Neuronal stem cell (in vitro differentiated cells): ENCODE results near the gene CELF1.

Experiments used
- DNase-seq: peaks from one replicate; pipeline ENCODE4 v3.0.0-alpha.2; 2013; ENCODE audit warnings: low spot score
- H2AFZ ChIP-seq: one replicate; pipeline ENCODE4 v1.6.1; 2013; ENCODE audit warnings: mild to moderate bottlenecking, low read length, inconsistent platforms
- H2AK5ac ChIP-seq: 2 replicates; pipeline ENCODE4 v1.6.1; 2013; ENCODE audit warnings: low read depth, mild to moderate bottlenecking, inconsistent platforms, low read length, moderate library complexity, mixed read lengths
- H2BK120ac ChIP-seq: 2 replicates; pipeline ENCODE4 v1.6.1; 2013; ENCODE audit warnings: low read depth, mild to moderate bottlenecking, inconsistent platforms, low read length, moderate library complexity, mixed read lengths
- H2BK12ac ChIP-seq: one replicate; pipeline ENCODE4 v1.6.1; 2013; ENCODE audit warnings: low read length, inconsistent platforms
- H2BK15ac ChIP-seq: 2 replicates; pipeline ENCODE4 v1.6.1; 2013; ENCODE audit warnings: mild to moderate bottlenecking, low read length, inconsistent platforms, mixed read lengths
- H2BK5ac ChIP-seq: one replicate; pipeline ENCODE4 v1.6.1; 2013; ENCODE audit warnings: inconsistent platforms, mild to moderate bottlenecking, low read length, moderate library complexity
- H3K14ac ChIP-seq: one replicate; pipeline ENCODE4 v1.6.1; 2013; ENCODE audit warnings: low read length, inconsistent platforms
- H3K18ac ChIP-seq: 2 replicates; pipeline ENCODE4 v1.6.1; 2013; ENCODE audit warnings: low read length, inconsistent platforms
- H3K23ac ChIP-seq: 2 replicates; pipeline ENCODE4 v1.6.1; 2013; ENCODE audit warnings: low read depth, mild to moderate bottlenecking, mixed read lengths, low read length, inconsistent platforms; ENCODE audit not compliant: poor library complexity
- H3K27ac ChIP-seq: replicated peaks from 3 replicates; pipeline ENCODE4 v1.5.1; 2013; ENCODE audit warnings: low read length, inconsistent platforms
- H3K27me3 ChIP-seq, 3 experiments: 2 replicates each; pipeline ENCODE4 v1.6.1; 2013; ENCODE audit warnings: low read length in 3 of 3, mild to moderate bottlenecking in 2 of 3, inconsistent platforms in 1 of 3, low read depth in 1 of 3, mixed read lengths in 1 of 3, moderate library complexity in 1 of 3; ENCODE audit not compliant: control insufficient read depth in 3 of 3, insufficient read depth in 3 of 3
- H3K36me3 ChIP-seq, 2 donors: replicated peaks in 1 of 2; 2 replicates each; pipeline ENCODE4 v1.6.1; 2013; ENCODE audit warnings: low read length in 2 of 2; ENCODE audit not compliant: control insufficient read depth in 2 of 2, insufficient read depth in 2 of 2
- H3K4ac ChIP-seq: 2 replicates; pipeline ENCODE4 v1.6.1; 2013; ENCODE audit warnings: inconsistent platforms, mild to moderate bottlenecking, low read length, moderate library complexity
- H3K4me1 ChIP-seq, 2 donors: 1 replicate in 1 of 2; 2 replicates in 1 of 2; pipeline ENCODE4 v1.6.1; 2013; ENCODE audit warnings: low read length in 2 of 2, low read depth in 1 of 2; ENCODE audit not compliant: control insufficient read depth in 2 of 2, insufficient read depth in 1 of 2
- H3K4me2 ChIP-seq: one replicate; pipeline ENCODE4 v1.6.1; 2013; ENCODE audit warnings: mild to moderate bottlenecking, low read length, inconsistent platforms; ENCODE audit not compliant: insufficient read depth, poor library complexity, severe bottlenecking
- H3K4me3 ChIP-seq, 2 donors: 2 replicates each; pipeline ENCODE4 v1.5.1; 2013; ENCODE audit warnings: low read length in 2 of 2, mild to moderate bottlenecking in 2 of 2, inconsistent platforms in 1 of 2, moderate library complexity in 1 of 2
- H3K79me1 ChIP-seq: one replicate; pipeline ENCODE4 v1.6.1; 2013; ENCODE audit warnings: low read depth, mild to moderate bottlenecking, inconsistent platforms, low read length, moderate library complexity
- H3K9ac ChIP-seq: one replicate; pipeline ENCODE4 v1.6.1; 2013; ENCODE audit warnings: mild to moderate bottlenecking, low read depth, low read length, inconsistent platforms; ENCODE audit not compliant: poor library complexity
- H3K9me3 ChIP-seq, 2 donors: replicated peaks in 1 of 2; 2 replicates each; pipeline versions ENCODE3 to v1.6.1; 2013; ENCODE audit warnings: low read length in 2 of 2, mild to moderate bottlenecking in 2 of 2, inconsistent platforms in 1 of 2, low read depth in 1 of 2, mixed read lengths in 1 of 2, moderate library complexity in 1 of 2; ENCODE audit not compliant: control insufficient read depth in 2 of 2, insufficient read depth in 1 of 2
- H4K8ac ChIP-seq: one replicate; pipeline ENCODE4 v1.6.1; 2013; ENCODE audit warnings: low read depth, mild to moderate bottlenecking, inconsistent platforms, low read length, moderate library complexity
- H4K91ac ChIP-seq: one replicate; pipeline ENCODE4 v1.6.1; 2013; ENCODE audit warnings: low read length, low read depth, mild to moderate bottlenecking, inconsistent platforms; ENCODE audit not compliant: poor library complexity
- WGBS, 2 donors: extraction: QIAGEN DNeasy Blood & Tissue Kit; methylation state at CpG; one replicate each; pipeline ENCODE4 v1.1.7; 2013; ENCODE audit warnings: missing lambda C conversion rate in 2 of 2, mixed read lengths in 1 of 2; ENCODE audit not compliant: insufficient read length in 2 of 2, insufficient replicate concordance in 1 of 2; ENCODE audit errors: extremely low coverage in 2 of 2; 5-methylcytosine and 5-hydroxymethylcytosine counted together

The CELF1 gene

GRCh38 chr11:47495856-47496217, 57.1 kb downstream of the CELF1 start:
- no peak overlapping the region for H3K27ac ChIP-seq
- no peak overlapping the region for H3K4me3 ChIP-seq
- H2BK5ac ChIP-seq, result no peak overlapping the region
- H3K36me3 ChIP-seq, result peaks cover 5 to 94% of the 10 kb centered on the region in 2 donors
- no peaks in the 10 kb centered on the region for H3K9me3 ChIP-seq
- no peaks in the 10 kb centered on the region for H3K27me3 ChIP-seq
- no peak overlapping the region for H2BK120ac ChIP-seq
- no peak overlapping the region for H3K14ac ChIP-seq
- no peak overlapping the region for H2BK12ac ChIP-seq
- H3K4ac ChIP-seq, result no peak overlapping the region
- no peak overlapping the region for H3K9ac ChIP-seq
- no peak overlapping the region for H2AK5ac ChIP-seq
- H3K4me1 ChIP-seq, result peaks cover 6 to 8% of the 10 kb centered on the region in 2 donors
- H2BK15ac ChIP-seq, result no peak overlapping the region
- no peak overlapping the region for H4K91ac ChIP-seq
- H4K8ac ChIP-seq, result no peak overlapping the region
- H3K23ac ChIP-seq, result no peak overlapping the region
- no peak overlapping the region for H3K18ac ChIP-seq
- no CpG with 5 or more reads among the region's 1 CpG for WGBS, 2 donors
- peaks cover 2% of the 10 kb centered on the region for H3K79me1 ChIP-seq
- H3K4me2 ChIP-seq, result no peak overlapping the region
- DNase-seq, result no peak
- no peak overlapping the region for H2AFZ ChIP-seq

GRCh38 chr11:47495011-47495855, 57.7 kb downstream of the CELF1 start:
- H2AK5ac ChIP-seq, result no peak overlapping the region
- no peak overlapping the region for H3K18ac ChIP-seq
- no peak overlapping the region for H3K4me2 ChIP-seq
- peaks cover 6 to 8% of the 10 kb centered on the region in 2 donors for H3K4me1 ChIP-seq
- no peak overlapping the region for H4K8ac ChIP-seq
- no peak overlapping the region for H2BK120ac ChIP-seq
- no peak overlapping the region for H3K9ac ChIP-seq
- H3K14ac ChIP-seq, result no peak overlapping the region
- no peak overlapping the region for H4K91ac ChIP-seq
- no peak overlapping the region for H2BK12ac ChIP-seq
- DNase-seq, result no peak
- H2AFZ ChIP-seq, result no peak overlapping the region
- WGBS, 2 donors, result no CpG with 5 or more reads among the region's 4 CpGs
- no peak overlapping the region for H3K23ac ChIP-seq
- peaks cover 2% of the 10 kb centered on the region for H3K79me1 ChIP-seq
- H2BK5ac ChIP-seq, result no peak overlapping the region
- H3K9me3 ChIP-seq, result no peaks in the 10 kb centered on the region
- H3K27ac ChIP-seq, result no peak overlapping the region
- peaks cover 5 to 88% of the 10 kb centered on the region in 2 donors for H3K36me3 ChIP-seq
- H3K4ac ChIP-seq, result no peak overlapping the region
- H3K4me3 ChIP-seq, result no peak overlapping the region
- no peak overlapping the region for H2BK15ac ChIP-seq
- no peaks in the 10 kb centered on the region for H3K27me3 ChIP-seq

GRCh38 chr11:47489395-47489755, 63.6 kb downstream of the CELF1 start:
- no peak for DNase-seq
- Histone ChIP-seq H3K4me2 (no peak overlapping the region), H3K14ac (no peak overlapping the region), H3K36me3 (peaks cover 9 to 79% of the 10 kb centered on the region in 2 donors), H3K18ac (no peak overlapping the region), H2BK120ac (no peak overlapping the region), H2BK5ac (no peak overlapping the region), H3K27ac (no peak overlapping the region), H3K9me3 (no peaks in the 10 kb centered on the region), H3K4me3 (no peak overlapping the region), H2BK15ac (no peak overlapping the region), H3K79me1 (no peaks in the 10 kb centered on the region), H4K8ac (no peak overlapping the region), H2AFZ (no peak overlapping the region), H3K23ac (no peak overlapping the region), H3K27me3 (no peaks in the 10 kb centered on the region), H2AK5ac (no peak overlapping the region), H3K4me1 (no peaks in the 10 kb centered on the region), H3K9ac (no peak overlapping the region), H2BK12ac (no peak overlapping the region), H4K91ac (no peak overlapping the region), H3K4ac (no peak overlapping the region)
- no CpG with 5 or more reads among the region's 2 CpGs for WGBS, 2 donors

GRCh38 chr11:47488674-47489394, 64.1 kb downstream of the CELF1 start:
- Histone ChIP-seq H3K18ac (no peak overlapping the region), H4K8ac (no peak overlapping the region), H3K4me1 (no peaks in the 10 kb centered on the region), H3K4me2 (no peak overlapping the region), H3K36me3 (peaks cover 14 to 79% of the 10 kb centered on the region in 2 donors), H3K9me3 (no peaks in the 10 kb centered on the region), H2BK120ac (no peak overlapping the region), H3K4me3 (no peak overlapping the region), H3K14ac (no peak overlapping the region), H2BK5ac (no peak overlapping the region), H4K91ac (no peak overlapping the region), H3K9ac (no peak overlapping the region), H3K79me1 (no peaks in the 10 kb centered on the region), H3K23ac (no peak overlapping the region), H3K27ac (no peak overlapping the region), H3K4ac (no peak overlapping the region), H2AK5ac (no peak overlapping the region), H2BK12ac (no peak overlapping the region), H2AFZ (no peak overlapping the region), H2BK15ac (no peak overlapping the region), H3K27me3 (no peaks in the 10 kb centered on the region)
- no peak for DNase-seq
- no CpG with 5 or more reads among the region's 6 CpGs for WGBS, 2 donors
